GM21360 (cell line): ENCODE results near the gene HEATR5A.
"Not testable (repeated sequence)": the region's sequence is repeated elsewhere in the genome, so short reads cannot be mapped to it uniquely, and the experiment has no call there.

Experiments used
- ATAC-seq: cut with Tn5 transposase; IDR thresholded peaks from one replicate; pipeline ENCODE4 v1.9.1; 2021; ENCODE audit warnings: mild to moderate bottlenecking, moderate library complexity; ENCODE audit not compliant: unreplicated experiment

The HEATR5A gene

GRCh38 chr14:31391473-31391872 lies 28.9 kb downstream of the HEATR5A start:
- ATAC-seq, result no peak

- ATAC-seq, result no peak
Measured at GRCh38 chr14:31389946-31390345, 30.4 kb downstream of the HEATR5A start.

- no peak for ATAC-seq
Measured at GRCh38 chr14:31388687-31389413, 31.5 kb downstream of the HEATR5A start.

- ATAC-seq, result no peak
Measured at GRCh38 chr14:31387091-31387490, 33.3 kb downstream of the HEATR5A start.

- ATAC-seq, result no peak
Measured at GRCh38 chr14:31386271-31386670, 34.1 kb downstream of the HEATR5A start.

GRCh38 chr14:31382221-31382620 lies 38.1 kb downstream of the HEATR5A start:
- ATAC-seq, result no peak

- no peak for ATAC-seq
Measured at GRCh38 chr14:31380106-31380505, 40.2 kb downstream of the HEATR5A start.

- ATAC-seq, result not testable (repeated sequence)
Measured at GRCh38 chr14:31379125-31379947, 41.0 kb downstream of the HEATR5A start.

GRCh38 chr14:31377433-31377832 lies 42.9 kb downstream of the HEATR5A start:
- ATAC-seq, result no peak

- no peak for ATAC-seq
Measured at GRCh38 chr14:31371646-31372045, 48.7 kb downstream of the HEATR5A start.

GRCh38 chr14:31363331-31364073 lies 56.8 kb downstream of the HEATR5A start:
- no peak for ATAC-seq

- no peak for ATAC-seq
Measured at GRCh38 chr14:31362746-31363145, 57.6 kb downstream of the HEATR5A start.

- not testable (repeated sequence) for ATAC-seq
Measured at GRCh38 chr14:31361761-31362160, 58.6 kb downstream of the HEATR5A start.

- no peak for ATAC-seq
Measured at GRCh38 chr14:31360919-31361662, 59.3 kb downstream of the HEATR5A start.

GRCh38 chr14:31357279-31357678 lies 63.1 kb downstream of the HEATR5A start:
- ATAC-seq, result no peak

GRCh38 chr14:31346097-31346496 lies 74.3 kb downstream of the HEATR5A start:
- no peak for ATAC-seq

GRCh38 chr14:31341280-31341679 lies 79.1 kb downstream of the HEATR5A start:
- no peak for ATAC-seq

- no peak for ATAC-seq
Measured at GRCh38 chr14:31340297-31341063, 79.9 kb downstream of the HEATR5A start.

GRCh38 chr14:31339743-31340142 lies 80.6 kb downstream of the HEATR5A start:
- ATAC-seq, result no peak

- no peak for ATAC-seq
Measured at GRCh38 chr14:31337331-31337730, 83.0 kb downstream of the HEATR5A start.
